Measurements from ENCODE around the gene ARHGAP31. TPM values are rescaled to one million over a fixed set of nuclear protein-coding genes. Genes with fewer than 3 reads are reported as not detected.
A peak's percentile ranks its signal among the peaks of the same experiment; 100 is the strongest.

The ARHGAP31 gene
- total RNA-seq, 3 donors from 2014 or later (not counting 1 experiment from before 2014, with no cell fraction given), result 4.1 to 8.4 (median 8.4) TPM

DNA sequence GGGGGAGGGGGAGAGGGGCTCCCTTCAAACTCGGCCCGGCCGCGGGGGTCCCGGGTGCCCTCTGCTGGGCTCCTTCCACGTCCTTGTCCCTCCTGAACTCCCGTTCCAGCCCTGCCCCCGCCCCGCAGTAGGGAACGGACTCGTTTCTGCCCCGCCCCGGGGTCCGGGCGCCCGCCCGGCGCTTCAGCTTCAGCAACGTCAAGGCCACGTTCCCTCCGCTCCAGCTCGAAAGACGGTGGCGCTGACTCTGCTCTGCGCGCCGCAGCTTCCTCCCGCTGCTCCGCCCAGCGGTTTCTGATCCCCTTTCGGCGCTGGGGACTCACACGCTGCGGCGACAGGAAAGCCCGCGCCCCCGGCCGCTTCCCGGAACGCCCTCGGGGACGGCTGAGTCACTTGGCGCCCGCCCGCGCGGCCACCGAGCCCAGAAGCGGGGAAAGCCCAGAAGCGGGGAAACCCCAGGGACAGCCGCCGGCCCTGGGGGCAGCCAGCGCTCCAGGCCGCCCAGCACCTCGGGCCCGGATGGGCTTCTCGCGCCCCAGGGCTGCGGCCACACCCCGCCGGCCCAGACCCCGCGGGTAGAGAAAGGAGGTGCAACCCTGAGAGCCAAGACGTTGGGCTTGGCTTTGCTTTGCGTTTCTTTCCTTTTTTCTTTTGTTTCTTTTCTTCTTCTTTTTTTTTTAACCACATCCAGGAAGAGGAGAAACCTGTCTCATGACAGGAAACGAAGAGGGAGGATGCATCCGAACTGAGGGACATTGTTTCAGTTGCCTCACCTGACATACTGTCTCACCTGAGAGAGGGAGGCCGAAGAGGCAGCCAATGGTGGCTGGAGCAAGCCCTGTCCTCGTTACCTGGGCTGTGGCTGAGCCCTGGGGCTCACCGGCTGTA lies 28.9 kb downstream of the ARHGAP31 start:
- Mint-ChIP-seq H3K4me3 (peak overlapping the region; percentile 98), H3K36me3 (no peaks in the 10 kb centered on the region), H3K27me3 (ENCODE audit: low read depth in 2 of 2) (no peaks in the 10 kb centered on the region), H3K27ac (peak overlapping the region; percentile 97 to 98), H3K9me3 (no peaks in the 10 kb centered on the region), H3K4me1 (peaks cover 12 to 31% of the 10 kb centered on the region in 2 donors)
- DNase-seq, result peak; percentile 90 to 95
- no peaks in the 10 kb centered on the region for H3K36me3 ChIP-seq (ENCODE audit: control insufficient read depth, insufficient read depth, low read length)
- peaks cover 15% of the 10 kb centered on the region for H3K4me1 ChIP-seq (ENCODE audit: control insufficient read depth, insufficient read depth, low read length)
- H3K27ac ChIP-seq (ENCODE audit: low read length), result peak overlapping the region; percentile 92
- H3K4me3 ChIP-seq (ENCODE audit: low read length), result peak overlapping the region; percentile 83
- peak; percentile 85 to 94 (median 89) for ATAC-seq
- WGBS (ENCODE audit: insufficient coverage), result under 1% methylated on average over 71 of the region's 71 CpGs
- no peaks in the 10 kb centered on the region for H3K27me3 ChIP-seq (ENCODE audit: control insufficient read depth, insufficient read depth, low read length)
- TF ChIP-seq, protein P1, sequence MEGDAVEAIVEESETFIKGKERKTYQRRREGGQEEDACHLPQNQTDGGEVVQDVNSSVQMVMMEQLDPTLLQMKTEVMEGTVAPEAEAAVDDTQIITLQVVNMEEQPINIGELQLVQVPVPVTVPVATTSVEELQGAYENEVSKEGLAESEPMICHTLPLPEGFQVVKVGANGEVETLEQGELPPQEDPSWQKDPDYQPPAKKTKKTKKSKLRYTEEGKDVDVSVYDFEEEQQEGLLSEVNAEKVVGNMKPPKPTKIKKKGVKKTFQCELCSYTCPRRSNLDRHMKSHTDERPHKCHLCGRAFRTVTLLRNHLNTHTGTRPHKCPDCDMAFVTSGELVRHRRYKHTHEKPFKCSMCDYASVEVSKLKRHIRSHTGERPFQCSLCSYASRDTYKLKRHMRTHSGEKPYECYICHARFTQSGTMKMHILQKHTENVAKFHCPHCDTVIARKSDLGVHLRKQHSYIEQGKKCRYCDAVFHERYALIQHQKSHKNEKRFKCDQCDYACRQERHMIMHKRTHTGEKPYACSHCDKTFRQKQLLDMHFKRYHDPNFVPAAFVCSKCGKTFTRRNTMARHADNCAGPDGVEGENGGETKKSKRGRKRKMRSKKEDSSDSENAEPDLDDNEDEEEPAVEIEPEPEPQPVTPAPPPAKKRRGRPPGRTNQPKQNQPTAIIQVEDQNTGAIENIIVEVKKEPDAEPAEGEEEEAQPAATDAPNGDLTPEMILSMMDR (IDR thresholded peaks at IDR 0.05), result no peak
- H3K9me3 ChIP-seq (ENCODE audit: control insufficient read depth, insufficient read depth, low read length), result no peaks in the 10 kb centered on the region
- intact Hi-C loops (cut with micrococcal nuclease), result loop anchor here (1.0 to 2.0 kb wide), 5 partner anchors 29 to 772 kb away; partner anchors contain the start of genes ARHGAP31, B4GALT4, GSK3B and TMEM39A

DNA sequence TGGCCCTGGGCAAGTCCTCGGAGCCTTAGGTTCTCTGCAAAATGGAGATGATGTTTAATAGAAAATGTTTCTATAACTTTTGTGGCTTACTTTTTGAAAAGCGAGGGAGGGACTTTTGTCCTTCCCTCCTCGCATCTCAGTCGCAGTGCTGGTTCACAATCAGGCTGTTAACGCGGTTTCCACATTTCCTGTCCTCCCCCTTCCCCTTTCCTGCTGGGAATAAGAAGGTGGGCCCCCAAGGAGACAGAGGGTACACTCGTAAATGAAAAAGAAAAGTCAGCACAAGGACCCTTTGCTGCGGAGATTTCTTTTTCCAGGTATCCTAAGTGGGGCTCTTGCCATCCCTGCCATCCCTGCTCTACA lies 29.5 kb downstream of the ARHGAP31 start:
- H3K36me3 ChIP-seq (ENCODE audit: control insufficient read depth, insufficient read depth, low read length), result no peaks in the 10 kb centered on the region
- H3K27me3 ChIP-seq (ENCODE audit: control insufficient read depth, insufficient read depth, low read length), result no peaks in the 10 kb centered on the region
- ATAC-seq, result no peak
- H3K9me3 ChIP-seq (ENCODE audit: control insufficient read depth, insufficient read depth, low read length), result no peaks in the 10 kb centered on the region
- Mint-ChIP-seq H3K4me1 (peaks cover 12 to 31% of the 10 kb centered on the region in 2 donors), H3K27me3 (ENCODE audit: low read depth in 2 of 2) (no peaks in the 10 kb centered on the region), H3K27ac (peak overlapping the region; percentile 97 to 98), H3K36me3 (no peaks in the 10 kb centered on the region), H3K9me3 (no peaks in the 10 kb centered on the region), H3K4me3 (peak overlapping the region; percentile 98)
- peaks cover 15% of the 10 kb centered on the region for H3K4me1 ChIP-seq (ENCODE audit: control insufficient read depth, insufficient read depth, low read length)
- DNase-seq, result no peak
- 20% methylated on average over 8 of the region's 8 CpGs for WGBS (ENCODE audit: insufficient coverage)
- peak overlapping the region; percentile 83 for H3K4me3 ChIP-seq (ENCODE audit: low read length)
- TF ChIP-seq, protein P1 (IDR thresholded peaks at IDR 0.05), result no peak
- intact Hi-C loops (cut with micrococcal nuclease), result loop anchor here (1.0 to 2.0 kb wide), 5 partner anchors 29 to 771 kb away; partner anchors contain the start of genes ARHGAP31, B4GALT4, GSK3B and TMEM39A
- peak overlapping the region; percentile 78 for H3K27ac ChIP-seq (ENCODE audit: low read length)

DNA sequence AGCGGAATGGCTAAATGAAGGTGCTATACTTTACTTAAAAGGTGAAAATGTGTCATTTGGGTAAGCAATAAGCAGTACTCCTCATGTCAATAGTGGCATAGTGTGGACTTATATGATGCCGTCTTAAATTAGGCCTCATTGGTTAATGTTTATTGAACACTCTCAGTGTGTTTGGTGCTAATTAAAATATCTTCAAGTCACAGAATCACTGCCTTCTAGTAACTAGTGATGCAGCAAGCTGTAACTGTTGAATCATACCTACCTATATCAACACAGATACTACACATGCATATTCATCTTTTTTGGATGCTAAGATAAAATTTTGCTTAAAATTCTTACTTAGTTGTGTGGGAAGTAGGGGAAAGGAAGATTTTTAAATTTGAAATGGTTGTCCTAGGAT lies 30.7 kb downstream of the ARHGAP31 start:
- Histone ChIP-seq H3K27me3 (ENCODE audit: control insufficient read depth, insufficient read depth, low read length) (no peaks in the 10 kb centered on the region), H3K36me3 (ENCODE audit: control insufficient read depth, insufficient read depth, low read length) (no peaks in the 10 kb centered on the region), H3K9me3 (ENCODE audit: control insufficient read depth, insufficient read depth, low read length) (no peaks in the 10 kb centered on the region), H3K27ac (ENCODE audit: low read length) (no peak overlapping the region), H3K4me3 (ENCODE audit: low read length) (no peak overlapping the region), H3K4me1 (ENCODE audit: control insufficient read depth, insufficient read depth, low read length) (peaks cover 15% of the 10 kb centered on the region)
- TF ChIP-seq, protein P1 (IDR thresholded peaks at IDR 0.05), result no peak
- H3K27me3 Mint-ChIP-seq (ENCODE audit: low read depth in 2 of 2), result no peaks in the 10 kb centered on the region
- no peak for DNase-seq
- H3K36me3 Mint-ChIP-seq, result no peaks in the 10 kb centered on the region
- ATAC-seq, result no peak
- intact Hi-C loops (cut with micrococcal nuclease), result no loop called here
- H3K27ac Mint-ChIP-seq, result peak overlapping the region in 1 of 2 donors; percentile 97
- WGBS (ENCODE audit: insufficient coverage), result 76% methylated on average over 2 of the region's 2 CpGs
- H3K4me3 Mint-ChIP-seq, result no peak overlapping the region
- H3K9me3 Mint-ChIP-seq, result no peaks in the 10 kb centered on the region
- H3K4me1 Mint-ChIP-seq, result peaks cover 12 to 31% of the 10 kb centered on the region in 2 donors

Measured in natural killer cell (primary cell).